ENCODE data around the gene IRX6. TPM values are rescaled to one million over a fixed set of nuclear protein-coding genes. Genes with fewer than 3 reads are reported as not detected.

The IRX6 gene
- total and polyA plus RNA-seq, 2 of the 8 experiments (the other 6 are each of a cell fraction or from before 2014, with no cell fraction given), result 0.61 TPM; not detected in 1

DNA sequence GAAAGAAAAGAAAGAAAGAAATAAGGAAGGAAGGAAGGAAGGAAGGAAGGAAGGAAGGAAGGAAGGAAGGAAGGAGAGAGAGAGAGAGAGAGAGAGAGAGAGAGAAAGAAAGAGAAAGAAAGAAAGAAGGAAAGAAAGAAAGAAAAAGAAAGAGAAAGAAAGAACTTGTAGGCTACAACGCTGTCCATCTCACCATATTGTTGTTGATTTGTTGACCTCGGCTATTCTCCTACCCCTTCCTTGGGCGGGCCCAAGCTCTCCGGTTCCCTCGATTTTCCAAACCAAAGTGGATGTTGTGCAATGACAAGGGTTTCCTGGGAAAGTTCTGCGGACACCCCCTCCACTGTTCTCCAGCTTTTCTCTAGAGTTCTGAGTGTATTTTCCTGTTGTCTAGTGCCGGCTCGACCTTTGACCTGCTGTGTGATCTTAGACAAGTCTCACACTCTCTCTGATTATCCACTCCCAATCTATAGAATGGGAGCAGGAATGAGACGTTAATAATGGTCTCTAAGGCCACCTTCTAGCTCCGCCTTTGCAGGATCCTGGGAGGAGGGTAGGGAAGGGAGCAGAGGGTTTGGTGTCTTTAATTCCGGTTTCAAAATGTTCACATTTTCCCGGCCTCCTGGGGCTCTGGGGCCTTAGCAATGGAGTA is 1.6 kb downstream of the IRX6 start:
- H2AK5ac ChIP-seq (ENCODE audit: low read depth, low read length), result no peak overlapping the region
- FAIRE-seq (no peak), DNase-seq (ENCODE audit: low read depth in 1 of 2, low spot score in 2 of 2) (no peak)
- no peak overlapping the region for H2BK20ac ChIP-seq (ENCODE audit: low read length)
- H3K18ac ChIP-seq (ENCODE audit: extremely low read depth, low read length), result no peak overlapping the region
- no peaks in the 10 kb centered on the region for H3K79me2 ChIP-seq (ENCODE audit: control insufficient read depth in 1 of 2, insufficient read depth in 2 of 2, low read length in 2 of 2)
- no peak overlapping the region for H2AFZ ChIP-seq (ENCODE audit: low read length)
- no peak overlapping the region for H3K9ac ChIP-seq (replicated peaks in 1 of 4; ENCODE audit: extremely low read depth in 1 of 4, low read depth in 3 of 4, low read length in 3 of 4)
- no peak overlapping the region for H3K14ac ChIP-seq (ENCODE audit: insufficient read length)
- no peaks in the 10 kb centered on the region for H3K9me3 ChIP-seq (ENCODE audit: insufficient read depth in 2 of 2, low read depth in 1 of 2, low read length in 1 of 2)
- H3K27ac ChIP-seq (ENCODE audit: low read depth, low read length), result no peak overlapping the region
- CTCF ChIA-PET (ENCODE audit: partially characterized antibody), result interaction anchor here (0.8 to 3.1 kb wide), 3 partner anchors 46 to 396 kb away, joined by 3 to 15 read pairs (median 3); no protein-coding TSS in a partner anchor
- 23% methylated on average over 12 of the region's 12 CpGs; no CpG with 5 or more reads in 1 of the 2 experiments for WGBS, 2 experiments (ENCODE audit: extremely low coverage in 1 of 2, insufficient coverage in 1 of 2, insufficient read length in 1 of 2, insufficient replicate concordance in 2 of 2, low coverage in 1 of 2, low lambda C conversion rate in 2 of 2, missing lambda C conversion rate in 1 of 2)
- H4K5ac ChIP-seq (ENCODE audit: insufficient read length, low read depth, low read length), result no peak overlapping the region
- no peak overlapping the region for H2BK15ac ChIP-seq (ENCODE audit: low read length)
- POLR2A ChIA-PET (ENCODE audit: partially characterized antibody), result no interaction called here
- H3K23ac ChIP-seq (ENCODE audit: insufficient read length), result no peak overlapping the region
- peaks cover 66 to 78% (median 76%) of the 10 kb centered on the region in 4 experiments for H3K27me3 ChIP-seq (replicated peaks in 1 of 4; ENCODE audit: control insufficient read depth in 3 of 4, extremely low read depth in 1 of 4, insufficient read depth in 3 of 4, low read length in 3 of 4)
- no peaks in the 10 kb centered on the region for H3K79me1 ChIP-seq (ENCODE audit: low read depth, low read length)
- H3K56ac ChIP-seq (replicated peaks; ENCODE audit: insufficient read length, low read depth, low read length), result no peak overlapping the region
- peaks cover 10 to 12% of the 10 kb centered on the region in 2 experiments for H4K20me1 ChIP-seq (replicated peaks in 1 of 2; ENCODE audit: control insufficient read depth in 1 of 2, insufficient read depth in 2 of 2, low read length in 2 of 2)
- H2BK12ac ChIP-seq (ENCODE audit: low read depth, low read length), result no peak overlapping the region
- H3K36me3 ChIP-seq (ENCODE audit: control insufficient read depth in 2 of 4, insufficient read depth in 4 of 4, low read length in 3 of 4), result no peaks in the 10 kb centered on the region
- H3K23me2 ChIP-seq (ENCODE audit: low read depth, low read length), result peaks cover 16% of the 10 kb centered on the region; the same call in 1 of the 2 replicates
- peak overlapping the region; percentile 80 to 92 for H3K4me2 ChIP-seq (ENCODE audit: insufficient read depth in 1 of 2, low read depth in 2 of 2, low read length in 2 of 2)
- no peak overlapping the region for H4K8ac ChIP-seq (ENCODE audit: extremely low read depth, insufficient read depth, low read length)
- no peak overlapping the region for H4K91ac ChIP-seq (replicated peaks; ENCODE audit: insufficient read length, low read length)
- peak overlapping the region in 2 of 4 experiments; percentile 32 to 81; a peak in 3 of 8 replicates for H3K4me3 ChIP-seq (ENCODE audit: extremely low read depth in 1 of 4, insufficient read depth in 2 of 4, low read depth in 3 of 4, low read length in 4 of 4)
- H2BK120ac ChIP-seq (replicated peaks; ENCODE audit: low read depth, low read length), result no peak overlapping the region
- H3K4me1 ChIP-seq (replicated peaks in 1 of 4; ENCODE audit: control insufficient read depth in 3 of 4, insufficient read depth in 4 of 4, low read length in 3 of 4), result peaks cover 0 to 18% (median 5%) of the 10 kb centered on the region in 4 experiments; a peak in 5 of 7 replicates
- H3K4ac ChIP-seq (replicated peaks; ENCODE audit: insufficient read length, low read depth, low read length), result no peak overlapping the region
- no peak overlapping the region for H2BK5ac ChIP-seq (ENCODE audit: low read depth, low read length)
- no peak for TF ChIP-seq SP2 (IDR thresholded peaks at IDR 0.05; ENCODE audit: low read length)
- no peak for TF ChIP-seq SP4 (IDR thresholded peaks at IDR 0.05; ENCODE audit: low read length)
- TF ChIP-seq USF2 (IDR thresholded peaks at IDR 0.05; ENCODE audit: low read length), result no peak
- no peak for TF ChIP-seq HDAC2 (IDR thresholded peaks at IDR 0.05; ENCODE audit: borderline replicate concordance in 1 of 2, low read depth in 2 of 2, low read length in 2 of 2)
- TF ChIP-seq SUZ12 (IDR thresholded peaks at IDR 0.05; ENCODE audit: low read length), result peak; percentile 53
- no peak for TF ChIP-seq SAP30 (IDR thresholded peaks at IDR 0.05; ENCODE audit: insufficient read depth, insufficient replicate concordance, low read length)
- TF ChIP-seq EZH2 (IDR thresholded peaks at IDR 0.05; ENCODE audit: low read depth, low read length, severe bottlenecking), result peak; percentile 73
